Measurements from ENCODE around the gene SLC39A13. TPM values are rescaled to one million over a fixed set of nuclear protein-coding genes. Genes with fewer than 3 reads are reported as not detected.
A peak's percentile ranks its signal among the peaks of the same experiment; 100 is the strongest.

SLC39A13 gene
- total and polyA plus RNA-seq, 2 of the 13 experiments (the other 11 are each of a cell fraction or from before 2014, with no cell fraction given) = 15.3 to 30.5 TPM

GRCh38 chr11:47440054-47440476 lies 31.7 kb downstream of the SLC39A13 start (continued):
- TF ChIP-seq MYPOP (CRISPR knock-in tag; IDR thresholded peaks at IDR 0.05) (no peak), MAFK (conservative IDR thresholded peaks at IDR 0.05 in 1 of 2, IDR thresholded peaks at IDR 0.05 in 1 of 2; ENCODE audit: low read length in 2 of 2) (no peak), ZNF704 (CRISPR knock-in tag; IDR thresholded peaks at IDR 0.05; ENCODE audit: borderline replicate concordance) (no peak), ZNF576 (CRISPR knock-in tag; IDR thresholded peaks at IDR 0.05) (no peak), SRSF4 (IDR thresholded peaks at IDR 0.05; ENCODE audit: low read depth, low read length, poor library complexity, severe bottlenecking) (no peak), TSC22D2 (CRISPR knock-in tag; IDR thresholded peaks at IDR 0.05; ENCODE audit: borderline replicate concordance) (no peak), SMAD3 (CRISPR knock-in tag; IDR thresholded peaks at IDR 0.05) (no peak), CREB3 (CRISPR knock-in tag; IDR thresholded peaks at IDR 0.05) (no peak), ZNF780A (CRISPR knock-in tag; IDR thresholded peaks at IDR 0.05) (no peak), NR2F1 (CRISPR knock-in tag; IDR thresholded peaks at IDR 0.05) (peak; percentile 45 to 84; a peak in 2 of 4 replicates), PITX1 (CRISPR knock-in tag; IDR thresholded peaks at IDR 0.05) (peak; percentile 58; the same call in 1 of the 2 replicates), KIAA2018 (CRISPR knock-in tag; IDR thresholded peaks at IDR 0.05; ENCODE audit: borderline replicate concordance) (no peak), PREB (CRISPR knock-in tag; IDR thresholded peaks at IDR 0.05) (no peak), REL (CRISPR knock-in tag; conservative IDR thresholded peaks at IDR 0.05) (no peak), SIX4 (CRISPR knock-in tag; IDR thresholded peaks at IDR 0.05) (no peak), ZNF792 (CRISPR knock-in tag; IDR thresholded peaks at IDR 0.05) (no peak), ZFP36L1 (CRISPR knock-in tag; IDR thresholded peaks at IDR 0.05) (no peak)
